H9 (cell line): ENCODE measurements around the gene SYF2. TPM values are rescaled to one million over a fixed set of nuclear protein-coding genes. Genes with fewer than 3 reads are reported as not detected.

Source experiments
- DNase-seq: peaks from one replicate; pipeline ENCODE4 v3.0.0-alpha.2; 2017
- H2AFZ ChIP-seq: one replicate; pipeline ENCODE4 v1.6.1; 2013; ENCODE audit warnings: mild to moderate bottlenecking, low read length, control low read depth, moderate library complexity
- H2AK5ac ChIP-seq: 2 replicates; pipeline ENCODE4 v1.6.1; 2013; ENCODE audit warnings: low read length, control low read depth, mixed read lengths; ENCODE audit not compliant: insufficient read length
- H2BK120ac ChIP-seq: one replicate; pipeline ENCODE4 v1.6.1; 2013; ENCODE audit warnings: low read depth, mild to moderate bottlenecking, low read length, control low read depth, inconsistent platforms; ENCODE audit not compliant: poor library complexity, severe bottlenecking
- H2BK12ac ChIP-seq: 2 replicates; pipeline ENCODE4 v1.6.1; 2013; ENCODE audit warnings: low read length, control low read depth, mixed read lengths, low read depth; ENCODE audit not compliant: insufficient read length
- H2BK15ac ChIP-seq: 2 replicates; pipeline ENCODE4 v1.6.1; 2013; ENCODE audit warnings: low read depth, low read length, control low read depth
- H2BK20ac ChIP-seq: one replicate; pipeline ENCODE4 v1.6.1; 2013; ENCODE audit warnings: low read depth, mild to moderate bottlenecking, low read length, control low read depth, inconsistent platforms; ENCODE audit not compliant: poor library complexity, severe bottlenecking
- H2BK5ac ChIP-seq: 2 replicates; pipeline ENCODE4 v1.6.1; 2013; ENCODE audit warnings: low read length, control low read depth, mixed read lengths; ENCODE audit not compliant: insufficient read length
- H3K14ac ChIP-seq: 2 replicates; pipeline ENCODE4 v1.6.1; 2013; ENCODE audit warnings: low read length, control low read depth; ENCODE audit not compliant: insufficient read depth
- H3K18ac ChIP-seq: 2 replicates; pipeline ENCODE4 v1.6.1; 2013; ENCODE audit warnings: low read depth, mild to moderate bottlenecking, mixed read lengths, low read length, control low read depth; ENCODE audit not compliant: insufficient read length
- H3K23ac ChIP-seq: 2 replicates; pipeline ENCODE4 v1.6.1; 2013; ENCODE audit warnings: low read length, control low read depth, mixed read lengths, low read depth; ENCODE audit not compliant: insufficient read length
- H3K23me2 ChIP-seq: 2 replicates; pipeline ENCODE4 v1.6.1; 2013; ENCODE audit warnings: low read depth, mild to moderate bottlenecking, mixed read lengths, low read length, control low read depth; ENCODE audit not compliant: insufficient read length, poor library complexity, severe bottlenecking
- H3K27ac ChIP-seq: 2 replicates; pipeline ENCODE4 v1.5.1; 2013; ENCODE audit warnings: low read length, control low read depth, mixed read lengths, low read depth; ENCODE audit not compliant: insufficient read length
- H3K27me3 ChIP-seq: 2 replicates; pipeline ENCODE4 v1.6.1; 2013; ENCODE audit warnings: low read length, control low read depth, inconsistent platforms; ENCODE audit not compliant: insufficient read depth
- H3K4ac ChIP-seq: 2 replicates; pipeline ENCODE4 v1.6.1; 2013; ENCODE audit warnings: low read depth, mild to moderate bottlenecking, control low read depth, inconsistent platforms, low read length, moderate library complexity
- H3K4me1 ChIP-seq: 2 replicates; pipeline ENCODE4 v1.6.1; 2013; ENCODE audit warnings: low read length, control low read depth, inconsistent platforms; ENCODE audit not compliant: insufficient read depth
- H3K4me2 ChIP-seq: 2 replicates; pipeline ENCODE4 v1.6.1; 2013; ENCODE audit warnings: low read length, control low read depth, mixed read lengths; ENCODE audit not compliant: insufficient read length, insufficient read depth
- H3K56ac ChIP-seq: 2 replicates; pipeline ENCODE4 v1.6.1; 2013; ENCODE audit warnings: low read depth, mild to moderate bottlenecking, mixed read lengths, low read length, control low read depth; ENCODE audit not compliant: insufficient read length
- H3K79me1 ChIP-seq: 2 replicates; pipeline ENCODE4 v1.6.1; 2013; ENCODE audit warnings: low read depth, mild to moderate bottlenecking, moderate library complexity, low read length, control low read depth, inconsistent platforms; ENCODE audit not compliant: insufficient read depth, poor library complexity, severe bottlenecking
- H3K79me2 ChIP-seq: 2 replicates; pipeline ENCODE4 v1.6.1; 2013; ENCODE audit warnings: low read length, control low read depth, inconsistent platforms; ENCODE audit not compliant: insufficient read depth
- H3K9ac ChIP-seq: 2 replicates; pipeline ENCODE4 v1.6.1; 2013; ENCODE audit warnings: low read length, control low read depth, mixed read lengths; ENCODE audit not compliant: insufficient read length; ENCODE audit errors: extremely low read depth
- H3K9me3 ChIP-seq: one replicate; pipeline ENCODE4 v1.6.1; 2013; ENCODE audit warnings: low read depth, low read length, inconsistent platforms; ENCODE audit not compliant: control insufficient read depth
- H3T11ph ChIP-seq: one replicate; pipeline ENCODE4 v1.6.1; 2013; ENCODE audit warnings: mild to moderate bottlenecking, low read length, control low read depth, inconsistent platforms
- H4K20me1 ChIP-seq: one replicate; pipeline ENCODE4 v1.6.1; 2013; ENCODE audit not compliant: control insufficient read depth, insufficient read length, insufficient read depth
- H4K5ac ChIP-seq: 2 replicates; pipeline ENCODE4 v1.6.1; 2013; ENCODE audit warnings: low read depth, mild to moderate bottlenecking, mixed read lengths, low read length, control low read depth; ENCODE audit not compliant: insufficient read length
- H4K8ac ChIP-seq: replicated peaks from 2 replicates; pipeline ENCODE4 v1.6.1; 2013; ENCODE audit warnings: low read length, control low read depth, mixed read lengths, low read depth; ENCODE audit not compliant: insufficient read length
- H4K91ac ChIP-seq: 2 replicates; pipeline ENCODE4 v1.6.1; 2013; ENCODE audit warnings: low read depth, mild to moderate bottlenecking, moderate library complexity, mixed read lengths, low read length, control low read depth; ENCODE audit not compliant: insufficient read length
- H3K27ac Mint-ChIP-seq, 3 experiments: 2 replicates in 2 of 3; 3 replicates in 1 of 3; pipeline ENCODE4 v1.8.0; 2020 to 2021; ENCODE audit warnings: mixed read lengths in 3 of 3, mild to moderate bottlenecking in 1 of 3, moderate library complexity in 1 of 3
- H3K27me3 Mint-ChIP-seq: 2 replicates; pipeline ENCODE4 v1.8.0; 2021; ENCODE audit warnings: low read depth, mild to moderate bottlenecking, moderate library complexity, mixed read lengths
- H3K36me3 Mint-ChIP-seq, 3 experiments: 2 replicates in 2 of 3; 3 replicates in 1 of 3; pipeline ENCODE4 v1.8.0; 2020 to 2021; ENCODE audit warnings: low read depth in 3 of 3, mixed read lengths in 3 of 3; ENCODE audit not compliant: insufficient read depth in 1 of 3
- H3K4me1 Mint-ChIP-seq, 2 experiments: 2 replicates each; pipeline ENCODE4 v1.8.0; 2020; ENCODE audit warnings: mixed read lengths in 2 of 2
- H3K4me3 Mint-ChIP-seq, 2 experiments: 2 replicates in 1 of 2; 3 replicates in 1 of 2; pipeline ENCODE4 v1.8.0; 2020 to 2021; ENCODE audit warnings: mild to moderate bottlenecking in 2 of 2, mixed read lengths in 2 of 2, moderate library complexity in 1 of 2
- H3K9me3 Mint-ChIP-seq, 2 experiments: 2 replicates in 1 of 2; 3 replicates in 1 of 2; pipeline ENCODE4 v1.8.0; 2020; ENCODE audit warnings: mild to moderate bottlenecking in 2 of 2, mixed read lengths in 2 of 2, moderate library complexity in 1 of 2
- whole genome bisulfite sequencing: extraction: QIAGEN DNeasy Blood & Tissue Kit; methylation state at CpG from one replicate; pipeline ENCODE4 v1.1.7; 2013; ENCODE audit warnings: missing lambda C conversion rate, low lambda C conversion rate, mixed read lengths; ENCODE audit not compliant: insufficient read length; ENCODE audit errors: extremely low coverage; 5-methylcytosine and 5-hydroxymethylcytosine counted together
- total RNA-seq: library from RNA; stranded (reverse); gene quantifications from 2 replicates; pipeline ENCODE4 v1.2.1, GENCODE V29; 2021
- TF ChIP-seq, protein P1 (sequence below): fragments of 200-600 bp; sonication (generic); conservative IDR thresholded peaks from 3 replicates; pipeline ENCODE4 v1.8.0; 2021; ENCODE audit warnings: antibody characterized with exemption, mild to moderate bottlenecking

The SYF2 gene
- total RNA-seq, 1 experiment from 2014 or later = 36.5 TPM

DNA sequence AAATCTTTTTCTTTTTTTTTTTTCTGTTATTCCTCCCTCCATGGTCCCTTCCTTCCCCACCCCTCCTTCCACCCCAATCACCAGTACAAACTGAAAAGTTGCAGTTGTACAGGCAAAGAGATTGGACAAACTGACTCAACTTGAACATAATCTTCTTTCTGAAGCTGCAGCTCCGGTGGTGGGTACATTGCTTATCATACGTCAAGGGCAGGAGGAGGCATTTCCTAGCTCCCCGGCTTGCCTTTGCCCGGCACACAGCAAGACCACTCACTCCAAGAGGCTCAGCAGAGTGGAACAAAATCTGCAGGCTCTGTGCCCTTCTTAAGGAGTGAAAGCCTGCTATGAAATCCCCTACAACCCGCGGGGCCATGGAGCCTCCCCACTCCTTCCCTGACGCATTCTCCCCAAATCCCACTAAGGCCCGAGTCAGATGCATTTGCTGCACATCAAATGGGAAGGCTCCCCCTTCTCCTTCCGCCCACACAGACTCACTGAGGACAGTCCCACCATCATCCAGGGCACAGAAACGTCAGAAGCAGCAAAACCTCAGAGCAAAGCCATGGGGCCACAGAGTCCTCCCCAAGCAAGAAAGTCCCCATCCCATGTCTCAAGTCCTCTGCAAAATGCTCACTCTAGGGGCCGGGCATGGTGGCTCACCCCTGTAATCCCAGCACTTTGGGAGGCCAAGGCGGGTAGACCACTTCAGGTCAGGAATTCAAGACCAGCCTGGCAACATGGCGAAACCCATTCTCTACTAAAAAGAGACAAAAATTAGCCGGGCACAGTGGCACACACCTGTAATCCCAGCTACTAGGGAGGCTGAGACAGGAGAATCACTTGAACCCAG lies 45.9 kb downstream of the SYF2 start:
- H3K27me3 Mint-ChIP-seq = no peaks in the 10 kb centered on the region; the same call in 1 of the 2 replicates
- no peaks in the 10 kb centered on the region for H3K9me3 Mint-ChIP-seq
- Histone ChIP-seq H4K20me1 (no peaks in the 10 kb centered on the region), H3K4ac (no peak overlapping the region), H2BK120ac (no peak overlapping the region), H3T11ph (no peak overlapping the region), H3K23me2 (no peaks in the 10 kb centered on the region), H3K4me1 (no peaks in the 10 kb centered on the region), H3K23ac (no peak overlapping the region), H3K79me2 (no peaks in the 10 kb centered on the region), H4K8ac (no peak overlapping the region), H3K14ac (no peak overlapping the region), H3K56ac (no peak overlapping the region), H2BK20ac (no peak overlapping the region), H3K9me3 (no peaks in the 10 kb centered on the region), H3K27me3 (no peaks in the 10 kb centered on the region), H2BK15ac (no peak overlapping the region), H2AK5ac (no peak overlapping the region), H2AFZ (no peak overlapping the region), H3K79me1 (no peaks in the 10 kb centered on the region), H2BK12ac (no peak overlapping the region), H3K27ac (no peak overlapping the region), H3K9ac (no peak overlapping the region), H3K18ac (no peak overlapping the region), H2BK5ac (no peak overlapping the region), H3K4me2 (no peak overlapping the region), H4K5ac (no peak overlapping the region), H4K91ac (no peak overlapping the region)
- no peak overlapping the region for H3K27ac Mint-ChIP-seq
- H3K4me3 Mint-ChIP-seq = no peak overlapping the region; a peak in 1 of 5 replicates
- WGBS = no CpG with 5 or more reads among the region's 14 CpGs
- H3K4me1 Mint-ChIP-seq = no peaks in the 10 kb centered on the region
- no peaks in the 10 kb centered on the region for H3K36me3 Mint-ChIP-seq
- DNase-seq = no peak
- TF ChIP-seq, protein P1, sequence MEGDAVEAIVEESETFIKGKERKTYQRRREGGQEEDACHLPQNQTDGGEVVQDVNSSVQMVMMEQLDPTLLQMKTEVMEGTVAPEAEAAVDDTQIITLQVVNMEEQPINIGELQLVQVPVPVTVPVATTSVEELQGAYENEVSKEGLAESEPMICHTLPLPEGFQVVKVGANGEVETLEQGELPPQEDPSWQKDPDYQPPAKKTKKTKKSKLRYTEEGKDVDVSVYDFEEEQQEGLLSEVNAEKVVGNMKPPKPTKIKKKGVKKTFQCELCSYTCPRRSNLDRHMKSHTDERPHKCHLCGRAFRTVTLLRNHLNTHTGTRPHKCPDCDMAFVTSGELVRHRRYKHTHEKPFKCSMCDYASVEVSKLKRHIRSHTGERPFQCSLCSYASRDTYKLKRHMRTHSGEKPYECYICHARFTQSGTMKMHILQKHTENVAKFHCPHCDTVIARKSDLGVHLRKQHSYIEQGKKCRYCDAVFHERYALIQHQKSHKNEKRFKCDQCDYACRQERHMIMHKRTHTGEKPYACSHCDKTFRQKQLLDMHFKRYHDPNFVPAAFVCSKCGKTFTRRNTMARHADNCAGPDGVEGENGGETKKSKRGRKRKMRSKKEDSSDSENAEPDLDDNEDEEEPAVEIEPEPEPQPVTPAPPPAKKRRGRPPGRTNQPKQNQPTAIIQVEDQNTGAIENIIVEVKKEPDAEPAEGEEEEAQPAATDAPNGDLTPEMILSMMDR = no peak
